Activated CD4-positive, alpha-beta T cell treated with anti-CD3 and anti-CD28 coated beads, Interleukin-2, amount 10 ng/mL, durations not matched to agents 24 days and 14 days (primary cell): ENCODE results near the gene FAM193A. TPM values are rescaled to one million over a fixed set of nuclear protein-coding genes. Genes with fewer than 3 reads are reported as not detected.
A peak's percentile ranks its signal among the peaks of the same experiment; 100 is the strongest.
"Not testable (repeated sequence)": the region's sequence is repeated elsewhere in the genome, so short reads cannot be mapped to it uniquely, and the experiment has no call there.

ENCODE experiments used
- DNase-seq: peaks from one replicate; pipeline ENCODE4 v3.0.0; 2022
- H3K27ac Mint-ChIP-seq: one replicate; pipeline ENCODE4 v1.8.0; 2022; ENCODE audit warnings: mild to moderate bottlenecking, mixed read lengths
- H3K27me3 Mint-ChIP-seq: one replicate; pipeline ENCODE4 v1.8.0; 2022; ENCODE audit warnings: mixed read lengths
- H3K36me3 Mint-ChIP-seq: one replicate; pipeline ENCODE4 v1.8.0; 2022; ENCODE audit warnings: low read depth, mild to moderate bottlenecking, mixed read lengths
- H3K4me1 Mint-ChIP-seq: one replicate; pipeline ENCODE4 v1.8.0; 2021; ENCODE audit warnings: mixed read lengths
- H3K4me3 Mint-ChIP-seq: one replicate; pipeline ENCODE4 v1.8.0; 2022; ENCODE audit warnings: mild to moderate bottlenecking, moderate library complexity, mixed read lengths
- H3K9me3 Mint-ChIP-seq: one replicate; pipeline ENCODE4 v1.8.0; 2021; ENCODE audit warnings: mixed read lengths
- intact Hi-C: fragments of 100-400 bp; cut with micrococcal nuclease; formaldehyde crosslinking; loops from one replicate; pipeline ENCODE4 v1.15.1; 2023
- total RNA-seq: library from RNA; stranded (reverse); gene quantifications from 2 replicates; pipeline ENCODE4 v1.2.3, GENCODE V29; 2022

Gene FAM193A
- total RNA-seq, 1 donor from 2014 or later = 29.5 TPM

- Mint-ChIP-seq H3K36me3 (peaks cover 53% of the 10 kb centered on the region), H3K27ac (peak overlapping the region; percentile 5), H3K9me3 (peaks cover 12% of the 10 kb centered on the region), H3K4me1 (peaks cover 4% of the 10 kb centered on the region), H3K27me3 (no peaks in the 10 kb centered on the region), H3K4me3 (no peak overlapping the region)
- intact Hi-C loops = no loop called here
- no peak for DNase-seq
These were observed 198.2 kb downstream of the FAM193A start for GRCh38 chr4:2734612-2735011.

GRCh38 chr4:2735869-2736268 is 199.4 kb downstream of the FAM193A start:
- intact Hi-C loops = no loop called here
- no peak overlapping the region for H3K27ac Mint-ChIP-seq
- H3K4me3 Mint-ChIP-seq = no peak overlapping the region
- peaks cover 12% of the 10 kb centered on the region for H3K9me3 Mint-ChIP-seq
- H3K4me1 Mint-ChIP-seq = peaks cover 4% of the 10 kb centered on the region
- no peak for DNase-seq
- peaks cover 59% of the 10 kb centered on the region for H3K36me3 Mint-ChIP-seq
- H3K27me3 Mint-ChIP-seq = no peaks in the 10 kb centered on the region

DNA sequence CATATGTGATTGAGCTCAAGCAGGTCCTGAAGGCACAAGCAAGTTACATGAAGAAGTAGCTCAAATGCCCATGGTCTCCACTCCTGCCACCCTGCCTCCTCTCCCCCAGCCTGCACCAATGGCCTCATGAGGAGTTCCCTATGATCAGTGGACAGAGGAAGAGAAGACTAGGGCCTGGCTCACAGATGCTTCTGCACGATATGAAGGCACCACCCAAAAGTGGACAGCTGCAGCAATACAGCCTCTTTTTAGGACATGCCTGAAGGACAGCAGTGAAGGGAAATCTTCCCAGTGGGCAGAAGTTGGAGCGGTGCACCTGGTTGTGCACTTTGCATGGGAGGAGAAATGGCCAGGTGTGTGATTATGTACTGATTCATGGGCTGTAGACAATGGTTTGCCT is 201.8 kb downstream of the FAM193A start:
- Mint-ChIP-seq H3K36me3 (peaks cover 64% of the 10 kb centered on the region), H3K9me3 (peaks cover 12% of the 10 kb centered on the region)

GRCh38 chr4:2741626-2742025 is 205.2 kb downstream of the FAM193A start:
- Mint-ChIP-seq H3K36me3 (peaks cover 70% of the 10 kb centered on the region), H3K27ac (no peak overlapping the region), H3K9me3 (peaks cover 6% of the 10 kb centered on the region), H3K4me3 (no peak overlapping the region), H3K4me1 (peaks cover 31% of the 10 kb centered on the region), H3K27me3 (no peaks in the 10 kb centered on the region)
- intact Hi-C loops = loop anchor here (10.0 kb wide), 1 partner anchor 303 kb away; no protein-coding TSS in a partner anchor
- DNase-seq = no peak

More for the DNA sequence above, 201.8 kb downstream of the FAM193A start:
- intact Hi-C loops, H3K4me1 Mint-ChIP-seq, H3K27me3 Mint-ChIP-seq, H3K4me3 Mint-ChIP-seq, H3K27ac Mint-ChIP-seq, DNase-seq: not testable (repeated sequence)

- peak overlapping the region; percentile 15 for H3K27ac Mint-ChIP-seq
- H3K4me3 Mint-ChIP-seq = no peak overlapping the region
- intact Hi-C loops = loop anchor here (10.0 kb wide), 1 partner anchor 303 kb away; no protein-coding TSS in a partner anchor
These were observed 205.8 kb downstream of the FAM193A start for GRCh38 chr4:2742081-2742822.

DNA sequence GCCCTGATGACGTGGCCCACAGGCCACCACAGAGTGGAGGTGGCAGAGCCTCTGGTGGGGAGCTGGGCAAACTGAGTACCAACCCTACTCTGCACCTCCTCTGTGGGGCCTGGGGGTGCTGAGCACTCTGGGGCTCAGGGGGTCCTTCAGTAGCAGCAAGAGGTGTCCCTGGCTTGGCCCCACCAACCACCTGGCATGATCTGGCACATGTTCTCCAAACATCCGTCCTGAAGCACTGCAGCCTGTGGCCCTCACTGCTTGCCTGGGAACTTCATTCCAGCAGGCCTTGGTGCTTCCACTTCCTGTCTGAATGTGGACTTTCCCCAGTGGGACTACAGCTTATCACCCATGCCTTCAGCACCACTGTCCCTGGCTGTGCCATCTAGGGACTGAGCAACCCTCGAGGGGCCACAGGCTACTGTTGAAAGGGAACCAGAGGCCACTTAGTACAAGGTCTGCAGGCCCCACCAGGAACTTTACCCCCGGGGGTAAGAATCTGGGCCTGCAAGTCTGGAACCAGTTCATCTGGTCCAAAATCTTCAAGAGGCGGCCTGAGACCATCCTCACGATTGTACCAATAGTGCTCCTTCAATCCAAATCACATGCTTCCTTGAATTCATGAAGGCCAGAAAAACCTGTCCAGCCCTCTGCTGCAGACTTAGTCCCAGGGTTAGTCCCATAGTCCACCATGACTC is 206.5 kb downstream of the FAM193A start:
- H3K36me3 Mint-ChIP-seq = peaks cover 81% of the 10 kb centered on the region
- peaks cover 44% of the 10 kb centered on the region for H3K4me1 Mint-ChIP-seq
- intact Hi-C loops = loop anchor here (10.0 kb wide), 1 partner anchor 302 kb away; no protein-coding TSS in a partner anchor
- no peak for DNase-seq
- no peaks in the 10 kb centered on the region for H3K27me3 Mint-ChIP-seq
- H3K9me3 Mint-ChIP-seq = peaks cover 4% of the 10 kb centered on the region
- H3K27ac Mint-ChIP-seq = peak overlapping the region; percentile 63
- H3K4me3 Mint-ChIP-seq = no peak overlapping the region

More at GRCh38 chr4:2742081-2742822, 205.8 kb downstream of the FAM193A start:
- no peak for DNase-seq
- no peaks in the 10 kb centered on the region for H3K27me3 Mint-ChIP-seq
- peaks cover 37% of the 10 kb centered on the region for H3K4me1 Mint-ChIP-seq
- peaks cover 4% of the 10 kb centered on the region for H3K9me3 Mint-ChIP-seq
- H3K36me3 Mint-ChIP-seq = peaks cover 74% of the 10 kb centered on the region

- peak overlapping the region; percentile 53 for H3K27ac Mint-ChIP-seq
- no peaks in the 10 kb centered on the region for H3K27me3 Mint-ChIP-seq
- peak overlapping the region; percentile 51 for H3K4me3 Mint-ChIP-seq
- no peaks in the 10 kb centered on the region for H3K9me3 Mint-ChIP-seq
- H3K4me1 Mint-ChIP-seq = peaks cover 45% of the 10 kb centered on the region
- no peak for DNase-seq
- H3K36me3 Mint-ChIP-seq = peaks cover 73% of the 10 kb centered on the region
- intact Hi-C loops = loop anchor here (10.0 kb wide), 1 partner anchor 301 kb away; no protein-coding TSS in a partner anchor
These were observed 207.3 kb downstream of the FAM193A start for GRCh38 chr4:2743518-2744445.

DNA sequence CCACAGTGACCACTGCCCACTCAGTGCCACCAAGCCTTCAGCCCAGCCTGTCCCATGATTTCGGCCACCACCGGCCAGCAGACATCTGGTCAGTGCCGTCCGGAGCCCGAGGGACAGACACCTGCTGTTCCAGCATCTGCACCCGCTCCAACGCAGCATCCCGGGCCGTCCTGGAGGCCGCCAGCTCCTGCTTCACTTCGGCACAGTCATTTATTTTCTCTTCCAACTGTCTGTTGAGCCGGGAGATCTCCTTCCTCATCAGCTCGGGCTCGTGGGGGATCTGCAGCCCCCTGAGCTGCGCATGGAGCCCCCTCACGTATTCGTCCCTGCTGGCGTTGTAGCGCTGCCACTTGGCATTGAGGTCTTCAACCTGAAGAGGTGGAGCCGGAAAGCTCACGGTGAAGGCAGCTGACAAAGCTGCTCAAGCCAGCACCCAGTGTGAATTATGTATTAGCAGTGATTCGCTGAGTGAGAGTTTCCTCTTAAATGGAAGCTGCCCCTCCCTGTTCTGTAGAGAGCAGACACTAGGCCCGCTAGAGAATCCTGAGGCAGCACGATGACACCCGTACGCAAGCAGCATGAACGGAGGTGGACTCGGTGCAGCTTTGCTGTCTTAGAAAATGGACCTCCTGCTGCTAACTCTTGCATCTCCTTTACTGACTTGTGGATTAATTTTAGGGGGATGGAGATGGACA is 208.3 kb downstream of the FAM193A start:
- Mint-ChIP-seq H3K4me1 (peaks cover 52% of the 10 kb centered on the region), H3K36me3 (peaks cover 68% of the 10 kb centered on the region), H3K27me3 (no peaks in the 10 kb centered on the region), H3K4me3 (peak overlapping the region; percentile 18), H3K27ac (peak overlapping the region; percentile 94), H3K9me3 (no peaks in the 10 kb centered on the region)
- intact Hi-C loops = loop anchor here (5.0 to 10.0 kb wide), 4 partner anchors 32 to 458 kb away; no protein-coding TSS in a partner anchor
- DNase-seq = no peak

GRCh38 chr4:2745516-2745915 is 209.1 kb downstream of the FAM193A start:
- H3K4me3 Mint-ChIP-seq = peak overlapping the region; percentile 81
- no peaks in the 10 kb centered on the region for H3K9me3 Mint-ChIP-seq
- no peaks in the 10 kb centered on the region for H3K27me3 Mint-ChIP-seq
- peaks cover 66% of the 10 kb centered on the region for H3K36me3 Mint-ChIP-seq
- peaks cover 57% of the 10 kb centered on the region for H3K4me1 Mint-ChIP-seq
- intact Hi-C loops = loop anchor here (5.0 to 10.0 kb wide), 4 partner anchors 33 to 457 kb away; no protein-coding TSS in a partner anchor
- DNase-seq = no peak
- peak overlapping the region; percentile 94 for H3K27ac Mint-ChIP-seq

GRCh38 chr4:2745981-2746806 is 209.7 kb downstream of the FAM193A start:
- H3K4me3 Mint-ChIP-seq = peak overlapping the region; percentile 81
- intact Hi-C loops = loop anchor here (1.0 to 10.0 kb wide), 13 partner anchors 10 to 503 kb away; partner anchors contain the start of genes FAM193A, GRK4, HAUS3 and NOP14
- peaks cover 60% of the 10 kb centered on the region for H3K4me1 Mint-ChIP-seq
- H3K27ac Mint-ChIP-seq = peak overlapping the region; percentile 94
- peaks cover 64% of the 10 kb centered on the region for H3K36me3 Mint-ChIP-seq
- peak; percentile 97 for DNase-seq
- H3K27me3 Mint-ChIP-seq = no peaks in the 10 kb centered on the region
- no peaks in the 10 kb centered on the region for H3K9me3 Mint-ChIP-seq

DNA sequence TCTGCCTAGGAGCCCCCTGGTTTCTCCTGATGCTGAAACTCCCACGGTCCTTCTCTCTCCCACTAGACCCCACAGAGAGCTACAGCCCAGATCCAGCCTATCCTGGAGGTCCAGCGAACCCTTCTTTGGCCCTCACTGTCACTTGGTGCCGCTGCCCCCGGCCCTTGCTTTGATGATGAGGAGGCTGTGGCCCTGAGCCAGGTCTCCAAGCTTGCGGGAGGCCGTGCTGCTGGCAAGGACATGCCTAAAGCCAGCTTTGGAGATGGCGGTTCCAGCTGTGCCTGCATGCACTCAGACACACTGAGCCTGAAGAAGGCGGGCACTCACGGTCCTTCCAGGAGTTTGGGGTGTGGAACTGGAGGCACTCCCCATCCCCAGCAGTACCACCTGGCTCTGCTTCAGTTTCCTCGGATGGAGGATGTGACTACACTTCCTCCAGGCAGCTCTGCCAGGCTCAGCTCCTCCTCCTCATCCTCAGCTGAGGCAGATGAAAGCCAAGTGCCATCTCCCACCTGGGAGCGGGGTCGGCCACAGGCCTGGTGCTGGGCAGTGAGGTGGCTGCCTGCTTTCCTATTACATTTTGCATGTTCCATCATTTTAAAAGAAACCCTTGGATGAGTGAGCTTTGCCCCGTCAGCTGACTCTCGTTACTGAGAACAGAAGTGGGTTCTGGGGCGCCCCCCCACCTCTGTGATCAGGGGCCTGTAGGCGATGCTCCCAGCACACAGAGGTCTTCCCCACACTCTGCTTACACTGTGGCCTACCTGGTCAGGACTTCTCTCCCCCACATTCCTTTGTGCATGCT is 210.6 kb downstream of the FAM193A start:
- H3K27me3 Mint-ChIP-seq = no peaks in the 10 kb centered on the region
- peaks cover 63% of the 10 kb centered on the region for H3K36me3 Mint-ChIP-seq
- peak; percentile 75 for DNase-seq
- peak overlapping the region; percentile 81 for H3K4me3 Mint-ChIP-seq
- H3K27ac Mint-ChIP-seq = peak overlapping the region; percentile 94
- H3K9me3 Mint-ChIP-seq = no peaks in the 10 kb centered on the region
- intact Hi-C loops = loop anchor here (1.0 to 10.0 kb wide), 13 partner anchors 9 to 504 kb away; partner anchors contain the start of genes FAM193A, GRK4, HAUS3 and NOP14
- peaks cover 66% of the 10 kb centered on the region for H3K4me1 Mint-ChIP-seq
